ENCODE measurements around the gene PCGF1.

- no peak for TF ChIP-seq CTCF (conservative IDR thresholded peaks at IDR 0.05; ENCODE audit: low read depth, low read length)
- no peak for TF ChIP-seq EZH2 (IDR thresholded peaks at IDR 0.05; ENCODE audit: borderline replicate concordance, low read depth, low read length, poor library complexity, severe bottlenecking)
Observed at GRCh38 chr2:74457549-74458131, 49.9 kb downstream of the PCGF1 start.
